ENCODE data around the gene SEMA5B.

Gene SEMA5B

DNA sequence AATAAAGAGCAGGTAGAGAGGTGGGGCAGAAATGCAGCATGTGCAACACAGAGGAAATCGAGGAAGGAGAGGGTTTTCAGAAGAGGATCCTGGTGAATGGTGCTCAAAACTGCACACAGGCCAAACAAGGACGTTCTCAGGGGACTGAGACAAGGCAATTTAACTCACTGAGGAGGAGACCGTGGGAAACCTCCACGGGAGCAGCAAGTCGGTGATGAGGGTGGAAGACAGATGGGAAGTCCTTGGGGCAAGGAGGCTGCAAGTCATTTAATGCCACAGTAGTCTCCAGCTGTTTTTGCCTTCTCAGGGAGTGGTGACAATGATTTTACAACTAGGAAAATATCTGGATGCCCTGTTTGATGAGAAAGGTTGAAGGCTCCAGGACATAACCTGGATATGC, 27.8 kb upstream of the SEMA5B start:
- no peak for DNase-seq

DNA sequence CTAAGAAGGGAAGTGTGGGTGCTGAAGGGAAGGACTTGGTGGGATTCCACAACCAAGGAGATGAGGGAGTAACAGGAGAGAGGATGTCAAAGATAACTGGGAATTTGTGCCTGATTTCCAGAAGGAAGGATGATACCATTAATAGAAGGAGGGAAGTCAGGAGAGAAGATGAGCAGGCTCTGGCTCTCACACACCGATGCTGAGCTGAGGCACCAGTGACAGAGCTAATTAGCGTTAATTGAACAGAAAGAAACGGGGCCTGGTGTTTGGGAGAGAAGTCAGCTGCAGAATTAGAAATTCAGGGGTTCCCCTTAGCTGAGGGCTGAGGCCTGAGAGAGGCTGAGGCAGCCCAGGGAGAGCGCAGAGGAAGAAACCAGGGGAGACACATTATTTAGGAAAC, 27.4 kb upstream of the SEMA5B start:
- DNase-seq = no peak

GRCh38 chr3:123054109-123054778, 26.7 kb upstream of the SEMA5B start:
- DNase-seq = no peak

GRCh38 chr3:123053107-123053506, 25.5 kb upstream of the SEMA5B start:
- DNase-seq = no peak

DNA sequence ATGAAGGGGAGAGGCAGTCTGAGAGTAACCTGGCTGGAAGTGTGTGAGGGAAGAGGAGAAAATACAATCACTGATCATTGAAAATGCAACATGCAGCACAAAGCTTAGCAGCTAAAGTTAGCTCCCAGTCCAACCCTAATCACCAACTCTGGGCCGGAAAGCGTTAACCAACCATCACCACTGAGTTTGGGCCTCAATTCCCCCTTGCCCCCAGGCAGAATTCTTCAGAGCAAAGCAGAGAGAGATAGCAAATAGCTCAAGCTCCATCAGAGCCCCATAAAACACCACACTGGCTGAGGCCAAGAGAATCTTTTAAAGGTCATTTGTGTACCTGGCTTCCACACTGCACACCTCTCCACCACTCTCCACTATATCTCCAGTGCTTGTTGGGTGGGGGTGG, 23.1 kb upstream of the SEMA5B start:
- no peak for DNase-seq

DNA sequence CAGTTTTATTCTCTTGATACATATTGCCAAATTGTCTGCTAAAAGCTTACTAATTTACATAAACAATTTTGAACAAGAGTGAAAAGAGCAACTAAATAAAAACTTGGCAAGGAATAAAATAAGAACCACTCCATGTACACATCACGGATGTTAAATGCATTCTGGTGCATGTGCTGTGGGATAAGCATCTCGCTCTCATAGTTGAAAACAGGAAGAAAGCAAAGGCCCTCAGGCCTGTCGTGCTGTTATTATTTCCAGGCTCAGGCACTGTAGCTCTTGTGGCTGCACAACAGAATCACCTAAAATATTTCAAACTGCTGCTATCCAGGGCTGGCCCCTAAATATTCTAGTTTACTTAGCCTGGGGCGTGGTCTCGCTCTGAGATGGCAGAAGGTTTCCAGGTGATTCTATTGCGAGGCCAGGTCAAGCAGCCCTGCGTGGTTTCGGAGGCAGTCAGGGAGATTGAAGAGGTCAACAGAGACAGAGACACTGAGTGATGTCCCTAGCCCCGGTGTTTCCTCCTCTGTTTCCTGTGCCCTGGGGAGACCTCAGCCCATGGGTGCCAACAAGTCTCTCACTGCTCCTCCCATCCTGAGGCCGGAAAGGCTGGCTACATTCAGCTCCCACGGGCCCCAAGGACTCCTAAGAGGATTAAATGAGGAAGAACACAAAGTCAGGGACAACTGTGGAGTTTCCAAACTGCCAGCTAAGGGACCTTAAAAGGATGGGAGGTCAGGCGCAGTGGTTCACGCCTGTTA, 21.1 kb upstream of the SEMA5B start:
- DNase-seq = no peak

DNA sequence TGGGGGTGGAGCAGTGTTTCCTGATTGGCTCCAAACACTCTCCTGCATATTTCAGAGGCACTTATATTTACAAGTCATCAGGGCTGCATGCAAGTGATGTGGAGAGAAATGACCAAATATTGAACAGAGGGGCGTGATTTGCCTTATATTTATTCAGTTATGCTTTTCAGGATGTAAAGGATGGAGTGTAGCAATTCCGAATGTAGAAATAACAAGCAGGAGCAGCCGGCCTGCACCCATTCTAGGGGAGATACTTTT, 19.4 kb upstream of the SEMA5B start:
- no peak for DNase-seq

DNA sequence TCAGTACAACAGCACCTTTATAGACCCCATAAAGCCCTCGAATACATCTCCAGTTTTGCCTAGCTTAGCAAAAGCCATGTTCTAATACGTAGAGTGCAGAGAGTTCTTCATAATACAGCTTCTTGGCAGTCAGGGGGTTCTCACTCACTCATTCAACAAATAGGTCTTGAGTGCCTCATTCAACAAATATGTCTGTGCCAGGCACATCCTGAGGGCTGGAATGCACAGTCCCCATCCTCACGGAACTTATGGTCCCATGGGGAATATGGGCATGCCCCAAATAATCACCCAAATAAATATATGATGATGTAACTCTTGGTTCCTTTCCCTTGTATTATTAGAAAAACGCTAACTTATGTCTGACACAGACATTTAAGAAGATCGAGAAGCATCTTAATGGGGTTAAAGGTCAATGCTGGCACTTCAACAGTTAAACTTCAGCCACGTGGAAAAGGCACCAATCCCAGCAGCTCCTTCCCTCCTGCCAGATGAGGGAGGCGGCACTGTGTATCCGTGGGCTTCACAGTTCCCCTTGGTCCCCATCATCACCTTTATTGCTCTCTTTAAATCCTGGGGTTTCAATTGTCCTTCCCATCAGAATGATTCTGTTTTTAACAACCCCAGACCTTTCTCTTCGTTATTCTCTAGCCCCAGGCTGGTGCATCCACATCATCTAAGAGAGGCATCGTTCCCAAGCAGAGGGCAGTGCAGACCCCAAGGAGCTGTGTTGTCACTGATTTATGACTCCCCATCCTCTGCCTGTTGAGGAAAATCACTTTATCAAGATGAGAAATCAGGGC, 18.9 kb upstream of the SEMA5B start:
- no peak for DNase-seq

GRCh38 chr3:123044981-123045763, 17.6 kb upstream of the SEMA5B start:
- DNase-seq = no peak

- no peak for DNase-seq
Observed at GRCh38 chr3:123042413-123042812, 14.8 kb upstream of the SEMA5B start.

GRCh38 chr3:123039178-123039577, 11.6 kb upstream of the SEMA5B start:
- DNase-seq = no peak

- no peak for DNase-seq
Observed at GRCh38 chr3:123038751-123039150, 11.2 kb upstream of the SEMA5B start.

DNA sequence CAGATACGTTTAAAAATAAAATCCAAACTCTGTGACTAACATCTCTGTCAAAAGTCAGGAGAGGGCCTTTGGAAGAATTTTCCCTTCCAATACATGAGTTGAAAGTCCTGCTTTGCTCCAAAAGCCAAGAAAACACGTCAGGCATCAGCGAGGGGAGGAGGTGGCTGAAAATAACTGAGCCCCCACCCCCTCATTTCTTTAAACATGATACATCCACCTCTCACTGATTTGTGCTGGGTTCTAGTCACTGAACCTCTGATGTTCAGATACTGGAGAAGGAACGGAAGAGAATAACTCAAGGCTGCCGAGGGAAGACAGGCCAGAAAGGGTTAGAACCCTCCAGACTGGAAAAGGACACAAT, 9.4 kb upstream of the SEMA5B start:
- no peak for DNase-seq

DNA sequence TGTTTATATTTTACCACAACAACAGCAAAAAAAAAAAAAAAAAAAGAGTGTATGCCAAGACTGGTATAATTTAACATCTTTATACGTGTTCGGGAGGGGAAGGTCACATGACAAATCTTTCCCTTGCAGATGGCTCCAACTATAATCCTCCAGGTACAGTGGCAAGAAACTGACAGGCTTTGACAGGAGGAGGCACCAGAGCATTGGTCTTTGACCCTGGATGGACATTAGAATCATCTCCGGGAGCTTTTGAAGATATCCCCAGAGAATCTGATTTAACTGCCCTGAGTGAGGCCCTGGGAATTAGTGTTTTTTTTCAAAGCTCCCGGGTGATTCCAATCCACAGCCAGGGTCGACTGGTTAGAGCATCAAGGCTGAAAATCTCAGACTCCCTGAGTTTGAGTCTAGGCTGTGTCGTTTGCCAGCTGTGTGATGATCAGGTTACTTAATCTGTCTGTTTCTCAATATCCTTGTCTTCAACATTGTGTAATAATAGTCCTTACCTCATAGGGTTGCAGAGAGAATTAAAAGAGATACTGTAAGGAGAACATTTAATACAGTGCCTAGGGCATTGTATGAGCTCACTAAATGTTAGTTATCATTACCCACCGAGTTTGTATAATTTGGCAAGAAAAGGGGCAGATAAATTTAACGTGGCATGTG, 8.9 kb upstream of the SEMA5B start:
- no peak for DNase-seq

DNA sequence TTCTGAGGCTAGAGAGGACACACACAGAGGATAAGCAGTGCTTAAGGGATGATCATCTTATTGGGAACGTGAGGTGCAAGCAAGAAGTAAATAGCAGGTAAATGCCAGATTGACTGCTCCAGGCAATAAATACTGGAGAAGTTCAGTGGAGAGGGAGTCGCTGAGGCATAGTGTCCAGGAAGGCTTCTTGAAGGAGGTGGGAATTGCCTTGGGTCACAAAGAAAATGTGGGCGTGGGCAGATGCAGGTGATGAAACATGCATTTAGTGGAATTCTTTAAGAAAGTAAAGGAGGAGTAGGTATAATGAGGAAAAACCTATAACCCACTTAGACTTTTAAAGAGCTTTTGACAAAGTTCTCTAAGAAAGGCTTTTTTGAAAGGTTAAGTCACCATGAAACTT, 7.4 kb upstream of the SEMA5B start:
- DNase-seq = no peak

DNA sequence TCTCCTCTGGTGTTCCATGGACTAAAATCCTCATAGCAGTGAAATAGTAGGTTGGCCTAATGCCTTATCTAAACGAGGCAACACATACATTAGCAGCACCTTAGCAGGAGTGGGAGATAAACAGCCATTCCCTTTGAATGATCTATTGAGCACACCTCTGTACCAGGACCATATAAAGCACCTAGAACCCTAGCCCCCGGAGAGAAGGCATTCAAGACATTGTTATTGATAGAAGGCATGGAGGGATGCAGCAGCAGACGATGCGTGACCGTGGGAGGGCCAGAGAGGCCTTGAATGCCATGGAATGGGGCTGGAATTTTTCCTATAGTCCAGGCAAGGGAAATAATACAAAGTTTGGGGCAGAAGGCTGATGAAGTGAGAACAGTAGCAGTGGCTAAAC, 6.6 kb upstream of the SEMA5B start:
- no peak for DNase-seq

- no peak for DNase-seq
Observed at GRCh38 chr3:123032057-123032456, 4.5 kb upstream of the SEMA5B start.

DNA sequence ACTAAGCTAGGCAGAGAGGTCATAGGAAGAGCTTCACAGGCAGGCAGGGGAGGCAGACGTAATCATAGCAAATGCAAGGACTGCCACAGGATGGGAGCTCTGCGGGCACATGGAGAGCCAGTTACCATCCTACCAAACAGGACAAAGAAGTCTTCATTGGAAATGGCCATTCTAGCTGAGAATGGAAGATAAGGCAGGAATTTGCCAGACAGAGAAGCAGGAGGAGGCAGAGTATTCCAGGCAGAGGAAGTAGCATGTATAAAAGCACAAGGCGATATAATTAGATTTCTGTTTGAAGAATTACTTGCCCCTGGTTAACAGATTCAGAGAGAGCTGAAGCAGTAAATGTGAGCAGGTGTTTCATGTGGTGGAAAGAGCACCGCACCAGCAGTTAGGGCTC, 3.5 kb upstream of the SEMA5B start:
- DNase-seq = no peak

- peak; percentile 34 for DNase-seq
Observed at GRCh38 chr3:123028233-123028828, 768 bp upstream of the SEMA5B start.

DNA sequence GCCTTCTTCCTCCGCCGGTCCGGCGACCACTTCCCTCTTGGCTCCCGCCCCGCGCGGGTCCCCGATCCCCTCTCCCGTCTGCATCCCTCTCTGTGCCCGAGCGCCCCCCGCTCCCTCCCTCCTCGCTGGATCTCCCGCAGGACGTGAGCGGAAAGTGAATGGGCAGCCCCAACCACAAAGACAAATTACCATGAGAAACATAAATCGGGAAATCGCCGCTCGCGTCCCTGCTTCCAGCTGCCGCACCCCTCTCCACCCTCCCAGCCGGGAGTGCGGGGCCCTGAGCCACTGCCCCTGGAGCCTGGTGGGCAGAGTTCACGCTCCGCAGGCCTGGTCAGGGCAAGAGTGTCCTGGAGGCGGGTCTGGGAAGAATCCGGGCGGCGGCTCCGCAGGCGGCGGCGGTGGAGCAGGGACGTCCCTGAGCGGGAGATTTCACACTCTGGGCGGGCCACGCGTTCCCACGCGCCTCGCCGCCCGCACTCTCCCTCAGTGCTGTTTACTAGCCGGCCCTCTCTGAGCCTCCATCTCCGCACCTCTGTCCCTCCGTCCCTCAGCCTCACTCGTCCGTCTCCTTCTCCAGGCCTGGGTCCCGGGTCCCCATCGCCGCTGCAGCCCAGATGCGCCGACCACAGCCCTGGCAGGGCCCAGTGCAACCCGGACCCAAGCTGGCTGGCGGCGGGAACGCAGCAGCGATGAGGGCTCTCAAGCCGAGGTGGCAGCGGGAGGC, 835 bp downstream of the SEMA5B start:
- DNase-seq = no peak

GRCh38 chr3:123025642-123026521, 1.7 kb downstream of the SEMA5B start:
- DNase-seq = peak; percentile 21
